Myometrial cell (primary cell): ENCODE measurements around the gene BAD. TPM values are rescaled to one million over a fixed set of nuclear protein-coding genes. Genes with fewer than 3 reads are reported as not detected.

ENCODE experiments used
- total RNA-seq: library from RNA; depleted of rRNA; stranded (reverse); fragments of >200 nt; gene quantifications from 2 replicates; pipeline ENCODE4 v1.2.3, GENCODE V29; 2015

Gene BAD
- total RNA-seq, 1 donor from 2014 or later, result 77.8 TPM

Other genes with a start within 250 kb of the BAD start
- gene FLRT1, start 248.7 kb downstream of the BAD start, total RNA-seq, result under 0.01 TPM in 1 of 2 replicates, not detected in the other
- gene MACROD1, start 118.6 kb downstream of the BAD start, total RNA-seq, result 9.5 and 11.9 TPM in 2 replicates
- 162 and 197 TPM in 2 replicates for gene STIP1, start 98.5 kb downstream of the BAD start, total RNA-seq
- gene FERMT3, start 77.9 kb downstream of the BAD start, total RNA-seq, result 6.7 and 7.2 TPM in 2 replicates
- 53.6 and 65.7 TPM in 2 replicates for gene TRPT1, start 58.5 kb downstream of the BAD start, total RNA-seq
- gene NUDT22, start 58.4 kb downstream of the BAD start, total RNA-seq, result 82.2 and 116 TPM in 2 replicates
- 9.2 and 10.7 TPM in 2 replicates for gene DNAJC4, start 54.1 kb downstream of the BAD start, total RNA-seq
- gene VEGFB, start 50.1 kb downstream of the BAD start, total RNA-seq, result 25.0 and 29.7 TPM in 2 replicates
- gene FKBP2, start 43.6 kb downstream of the BAD start, total RNA-seq, result 89.9 and 101 TPM in 2 replicates
- 249 and 269 TPM in 2 replicates for gene PPP1R14B, start 37.7 kb downstream of the BAD start, total RNA-seq
- 39.7 and 44.1 TPM in 2 replicates for gene PLCB3, start 33.1 kb downstream of the BAD start, total RNA-seq
- gene GPR137, start 1.2 kb upstream of the BAD start, total RNA-seq, result 9.9 and 23.9 TPM in 2 replicates
- gene KCNK4, start 6.6 kb upstream of the BAD start, total RNA-seq, result 0.35 TPM in 1 of 2 replicates, not detected in the other
- gene CATSPERZ, start 15.7 kb upstream of the BAD start, total RNA-seq, result not detected in 2 replicates
- gene ESRRA, start 20.9 kb upstream of the BAD start, total RNA-seq, result 21.0 and 31.5 TPM in 2 replicates
- gene TRMT112, start 32.9 kb upstream of the BAD start, total RNA-seq, result 360 and 392 TPM in 2 replicates
- gene PRDX5, start 33.5 kb upstream of the BAD start, total RNA-seq, result 405 and 406 TPM in 2 replicates
- 1.2 and 5.5 TPM in 2 replicates for gene CCDC88B, start 55.5 kb upstream of the BAD start, total RNA-seq
- gene RPS6KA4, start 74.5 kb upstream of the BAD start, total RNA-seq, result 60.1 and 60.8 TPM in 2 replicates